NT2/D1 (cell line): ENCODE results near the gene DYDC1.

Experiments
- SUZ12 ChIP-seq: IDR thresholded peaks from 2 replicates; pipeline ENCODE4 v1.6.1; 2011; ENCODE audit not compliant: insufficient read length, insufficient read depth; ENCODE audit errors: extremely low read depth
- YY1 ChIP-seq: IDR thresholded peaks from 2 replicates; pipeline ENCODE4 v1.6.1; 2011; ENCODE audit not compliant: insufficient read length, insufficient read depth
- ZNF274 ChIP-seq: IDR thresholded peaks from 2 replicates; pipeline ENCODE4 v1.6.1; 2011; ENCODE audit warnings: mild to moderate bottlenecking, low read depth, low read length

- TF ChIP-seq ZNF274, result no peak
- TF ChIP-seq SUZ12, result no peak
- TF ChIP-seq YY1, result no peak
Observed at GRCh38 chr10:80350251-80350650, 6.3 kb downstream of the DYDC1 start.
